Hepatocyte (in vitro differentiated cells): ENCODE data around the gene RBMS1. TPM values are rescaled to one million over a fixed set of nuclear protein-coding genes. Genes with fewer than 3 reads are reported as not detected.

ENCODE experiments used
- DNase-seq: peaks from one replicate; pipeline ENCODE4 v3.0.0-alpha.2; 2016; ENCODE audit warnings: low spot score
- H2AFZ ChIP-seq: fragments of 200-600 bp; sonication (generic); 2 replicates; pipeline ENCODE4 v1.6.0; 2016; ENCODE audit warnings: antibody characterized with exemption, mild to moderate bottlenecking
- H3K27ac ChIP-seq: fragments of 200-600 bp; sonication (generic); 2 replicates; pipeline ENCODE4 v1.5.1; 2016; ENCODE audit warnings: mild to moderate bottlenecking
- H3K27me3 ChIP-seq: fragments of 200-600 bp; sonication (generic); 2 replicates; pipeline ENCODE4 v1.6.1; 2016
- H3K36me3 ChIP-seq: fragments of 200-600 bp; sonication (generic); replicated peaks from 2 replicates; pipeline ENCODE4 v1.5.1; 2016; ENCODE audit warnings: low read depth; ENCODE audit not compliant: insufficient read depth
- H3K4me1 ChIP-seq: fragments of 200-600 bp; sonication (generic); 2 replicates; pipeline ENCODE4 v1.5.1; 2016; ENCODE audit warnings: mild to moderate bottlenecking, moderate library complexity; ENCODE audit not compliant: insufficient read depth
- H3K4me2 ChIP-seq: fragments of 200-600 bp; sonication (generic); 2 replicates; pipeline ENCODE4 v1.6.0; 2016
- H3K4me3 ChIP-seq: fragments of 200-600 bp; sonication (generic); 2 replicates; pipeline ENCODE4 v1.5.1; 2016; ENCODE audit warnings: mild to moderate bottlenecking
- H3K79me2 ChIP-seq: fragments of 200-600 bp; sonication (generic); 2 replicates; pipeline ENCODE4 v1.6.0; 2017; ENCODE audit warnings: mild to moderate bottlenecking
- H3K9me2 ChIP-seq: fragments of 200-600 bp; sonication (generic); replicated peaks from 2 replicates; pipeline ENCODE4 v1.6.0; 2017; ENCODE audit warnings: mild to moderate bottlenecking; ENCODE audit not compliant: insufficient read depth
- H3K9me3 ChIP-seq: fragments of 200-600 bp; sonication (generic); 2 replicates; pipeline ENCODE4 v1.5.1; 2016; ENCODE audit warnings: low read depth, mild to moderate bottlenecking
- H4K20me1 ChIP-seq: fragments of 200-600 bp; sonication (generic); 2 replicates; pipeline ENCODE4 v1.6.0; 2016; ENCODE audit warnings: mild to moderate bottlenecking; ENCODE audit not compliant: insufficient read depth, poor library complexity, severe bottlenecking
- EZH2 ChIP-seq: fragments of 200-600 bp; sonication (generic); IDR thresholded peaks from 2 replicates; pipeline ENCODE4 v1.6.1; 2016; ENCODE audit warnings: antibody characterized with exemption, mild to moderate bottlenecking, borderline replicate concordance
- EZH2phosphoT487 ChIP-seq: fragments of 200-600 bp; sonication (generic); IDR thresholded peaks from one replicate; pipeline ENCODE4 v1.6.1; 2018; ENCODE audit warnings: antibody characterized with exemption, mild to moderate bottlenecking, low read depth, moderate library complexity; ENCODE audit not compliant: unreplicated experiment, severe bottlenecking
- WGBS: methylation state at CpG from one replicate; pipeline ENCODE4 v1.1.6; 2016; ENCODE audit warnings: low lambda C conversion rate; ENCODE audit errors: missing lambda C conversion rate; 5-methylcytosine and 5-hydroxymethylcytosine counted together
- polyA plus RNA-seq: library from polyadenylated mRNA; unstranded; fragments of >200 nt; fragmentation: Nextera tagmentation; extraction: Ambion mirVana; gene quantifications from 2 replicates; pipeline ENCODE4 v1.2.1, GENCODE V29; 2016
- total RNA-seq: library from RNA; depleted of rRNA; stranded (reverse); fragments of >200 nt; gene quantifications from 2 replicates; pipeline ENCODE4 v1.2.3, GENCODE V29; 2014
- TF ChIP-seq, protein P1 (sequence below): fragments of 200-600 bp; sonication (generic); IDR thresholded peaks from 2 replicates; pipeline ENCODE4 v1.5.1; 2016; ENCODE audit warnings: antibody characterized with exemption, mild to moderate bottlenecking; ENCODE audit not compliant: poor library complexity

RBMS1 gene
- total and polyA plus RNA-seq, 2 experiments from 2014 or later, result 87.9 to 103 TPM

DNA sequence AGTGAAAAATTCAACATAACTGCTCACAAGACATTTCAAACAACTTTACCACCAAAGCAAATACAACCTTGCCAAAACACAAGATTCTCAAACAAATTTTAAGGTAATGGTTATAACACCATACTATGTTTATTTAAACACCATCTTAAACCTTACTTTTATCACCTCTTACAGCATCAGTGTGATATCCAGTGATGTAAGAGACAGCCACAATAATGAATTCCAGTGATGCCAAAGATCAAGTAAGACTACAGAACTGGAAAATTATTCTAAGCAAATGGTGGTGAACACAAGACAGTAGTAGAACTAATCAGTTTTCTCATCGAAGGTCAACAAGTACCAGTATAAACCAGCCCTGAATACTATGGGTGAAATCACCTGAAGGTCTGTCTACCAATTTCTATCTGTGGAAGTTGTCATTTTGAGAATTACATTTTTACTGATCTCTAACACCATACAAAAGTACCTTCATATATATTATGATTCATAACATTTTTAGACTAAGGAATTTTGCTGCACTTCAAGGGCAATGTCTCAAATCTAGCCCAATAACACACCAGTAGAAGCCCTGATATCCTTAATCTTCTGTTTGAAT, 146.2 kb downstream of the RBMS1 start:
- H3K4me2 ChIP-seq, result no peak overlapping the region
- TF ChIP-seq, protein P1, sequence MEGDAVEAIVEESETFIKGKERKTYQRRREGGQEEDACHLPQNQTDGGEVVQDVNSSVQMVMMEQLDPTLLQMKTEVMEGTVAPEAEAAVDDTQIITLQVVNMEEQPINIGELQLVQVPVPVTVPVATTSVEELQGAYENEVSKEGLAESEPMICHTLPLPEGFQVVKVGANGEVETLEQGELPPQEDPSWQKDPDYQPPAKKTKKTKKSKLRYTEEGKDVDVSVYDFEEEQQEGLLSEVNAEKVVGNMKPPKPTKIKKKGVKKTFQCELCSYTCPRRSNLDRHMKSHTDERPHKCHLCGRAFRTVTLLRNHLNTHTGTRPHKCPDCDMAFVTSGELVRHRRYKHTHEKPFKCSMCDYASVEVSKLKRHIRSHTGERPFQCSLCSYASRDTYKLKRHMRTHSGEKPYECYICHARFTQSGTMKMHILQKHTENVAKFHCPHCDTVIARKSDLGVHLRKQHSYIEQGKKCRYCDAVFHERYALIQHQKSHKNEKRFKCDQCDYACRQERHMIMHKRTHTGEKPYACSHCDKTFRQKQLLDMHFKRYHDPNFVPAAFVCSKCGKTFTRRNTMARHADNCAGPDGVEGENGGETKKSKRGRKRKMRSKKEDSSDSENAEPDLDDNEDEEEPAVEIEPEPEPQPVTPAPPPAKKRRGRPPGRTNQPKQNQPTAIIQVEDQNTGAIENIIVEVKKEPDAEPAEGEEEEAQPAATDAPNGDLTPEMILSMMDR, result no peak
- TF ChIP-seq EZH2phosphoT487, result no peak
- no peak for TF ChIP-seq EZH2
- peaks cover 92% of the 10 kb centered on the region for H3K79me2 ChIP-seq
- H3K9me2 ChIP-seq, result no peaks in the 10 kb centered on the region
- H3K27ac ChIP-seq, result peak overlapping the region; percentile 1
- H3K36me3 ChIP-seq, result no peaks in the 10 kb centered on the region
- peaks cover 11% of the 10 kb centered on the region for H3K4me1 ChIP-seq
- H4K20me1 ChIP-seq, result peaks cover 15% of the 10 kb centered on the region
- 97% methylated on average over 1 of the region's 1 CpG for WGBS
- no peaks in the 10 kb centered on the region for H3K9me3 ChIP-seq
- no peak overlapping the region for H2AFZ ChIP-seq
- H3K4me3 ChIP-seq, result no peak overlapping the region
- DNase-seq, result no peak
- no peaks in the 10 kb centered on the region for H3K27me3 ChIP-seq

DNA sequence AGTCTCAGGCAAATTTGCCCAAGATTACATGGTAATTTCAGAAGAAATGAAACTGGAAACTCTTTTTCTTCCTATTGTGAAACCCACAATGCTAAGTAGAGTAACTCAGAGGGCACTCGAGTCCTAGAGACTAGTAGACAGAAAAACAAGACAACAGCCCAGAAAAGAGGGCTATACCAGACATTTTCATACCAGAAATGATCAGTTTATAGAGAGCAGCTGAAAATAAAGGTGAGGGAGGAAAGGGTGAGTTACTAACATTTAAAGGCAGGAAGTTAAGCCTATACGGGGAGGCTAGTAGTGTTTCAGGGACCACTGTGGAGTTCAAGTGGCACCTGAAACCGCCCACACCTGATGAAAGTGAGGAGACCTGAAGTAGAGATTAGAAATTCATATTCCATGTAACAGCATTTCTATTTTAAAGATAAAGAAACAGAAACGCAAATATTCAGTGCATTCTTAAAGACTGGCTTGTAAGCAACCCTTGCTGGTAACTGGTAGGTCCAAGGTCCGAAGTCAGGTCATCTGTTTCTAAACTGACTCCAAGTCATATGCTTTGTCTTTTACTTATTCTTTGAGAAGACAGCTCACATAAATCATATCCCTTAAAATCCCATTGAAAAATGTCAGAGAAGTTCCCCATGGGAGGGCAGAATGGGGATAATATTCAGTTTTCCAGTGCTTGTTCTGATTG, 148.4 kb downstream of the RBMS1 start:
- H4K20me1 ChIP-seq, result peaks cover 16% of the 10 kb centered on the region

DNA sequence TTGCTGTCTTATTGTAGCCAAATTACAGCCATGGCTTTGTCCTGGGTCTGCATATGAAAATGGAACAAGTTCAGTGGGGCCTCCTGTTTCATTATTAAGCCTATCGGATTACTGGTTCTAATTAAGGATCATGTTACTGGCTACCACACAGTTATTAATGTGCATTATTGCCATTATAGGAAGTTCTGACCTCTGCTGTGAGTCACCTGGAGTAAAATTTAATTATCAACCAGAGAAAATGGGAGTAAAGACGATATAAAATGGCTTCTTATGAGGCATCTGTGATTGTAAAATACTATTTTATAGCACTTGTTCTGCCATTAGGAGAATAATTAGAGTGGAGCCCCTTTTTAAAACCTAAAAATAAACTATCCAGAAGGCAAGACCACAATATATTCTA, 150.2 kb downstream of the RBMS1 start:
- H3K4me3 ChIP-seq, result no peak overlapping the region
- 69% methylated on average over 2 of the region's 2 CpGs for WGBS
- peaks cover 100% of the 10 kb centered on the region for H3K79me2 ChIP-seq
- H3K4me1 ChIP-seq, result peaks cover 6% of the 10 kb centered on the region
- no peaks in the 10 kb centered on the region for H3K36me3 ChIP-seq
- no peaks in the 10 kb centered on the region for H3K27me3 ChIP-seq
- H3K9me2 ChIP-seq, result no peaks in the 10 kb centered on the region
- peaks cover 33% of the 10 kb centered on the region for H4K20me1 ChIP-seq
- H3K9me3 ChIP-seq, result no peaks in the 10 kb centered on the region
- no peak overlapping the region for H2AFZ ChIP-seq
- no peak overlapping the region for H3K27ac ChIP-seq
- no peak for DNase-seq
- no peak overlapping the region for H3K4me2 ChIP-seq
- TF ChIP-seq, protein P1, result no peak
- TF ChIP-seq EZH2phosphoT487 (no peak), EZH2 (no peak)

More for the DNA sequence above, 148.4 kb downstream of the RBMS1 start:
- Histone ChIP-seq H2AFZ (no peak overlapping the region), H3K4me2 (peak overlapping the region; percentile 22), H3K27me3 (no peaks in the 10 kb centered on the region), H3K36me3 (no peaks in the 10 kb centered on the region), H3K4me1 (peaks cover 6% of the 10 kb centered on the region), H3K9me2 (no peaks in the 10 kb centered on the region), H3K79me2 (peaks cover 100% of the 10 kb centered on the region), H3K9me3 (no peaks in the 10 kb centered on the region), H3K27ac (peak overlapping the region; percentile 33), H3K4me3 (no peak overlapping the region)
- 91% methylated on average over 5 of the region's 5 CpGs for WGBS
- DNase-seq, result peak; percentile 14
- TF ChIP-seq EZH2phosphoT487 (no peak), EZH2 (no peak)
- TF ChIP-seq, protein P1, result no peak
